Spleen (tissue), 11 donors: ENCODE measurements around the gene ZNF740. TPM values are rescaled to one million over a fixed set of nuclear protein-coding genes. Genes with fewer than 3 reads are reported as not detected.

Experiments
- DNase-seq: peaks from one replicate; pipeline ENCODE4 v3.0.0-alpha.2; 2020
- H3K27ac ChIP-seq, 8 donors: fragments of 200-600 bp; sonication (generic) in 7 of 8; 1 replicate in 4 of 8; 2 replicates in 4 of 8; pipeline versions ENCODE4 v1.5.0 to v1.8.0; 2016 to 2021; ENCODE audit warnings: inconsistent platforms in 4 of 8, mild to moderate bottlenecking in 4 of 8, moderate library complexity in 1 of 8
- H3K27me3 ChIP-seq, 7 donors: fragments of 200-600 bp; sonication (generic) in 6 of 7; replicated peaks in 1 of 7; 1 replicate in 4 of 7; 2 replicates in 3 of 7; pipeline versions ENCODE4 v1.5.0 to v1.8.0; 2016 to 2021; ENCODE audit warnings: inconsistent platforms in 3 of 7, mild to moderate bottlenecking in 1 of 7
- H3K36me3 ChIP-seq, 6 donors: fragments of 200-600 bp; sonication (generic) in 5 of 6; 1 replicate in 4 of 6; 2 replicates in 2 of 6; pipeline versions ENCODE4 v1.5.0 to v1.8.0; 2016 to 2021; ENCODE audit warnings: inconsistent platforms in 2 of 6
- H3K4me1 ChIP-seq, 6 donors: fragments of 200-600 bp; sonication (generic) in 5 of 6; 1 replicate in 3 of 6; 2 replicates in 3 of 6; pipeline versions ENCODE4 v1.5.0 to v1.8.0; 2016 to 2021; ENCODE audit warnings: inconsistent platforms in 3 of 6
- H3K4me3 ChIP-seq, 8 donors: fragments of 200-600 bp; sonication (generic) in 7 of 8; 1 replicate in 4 of 8; 2 replicates in 4 of 8; pipeline versions ENCODE4 v1.5.0 to v1.8.0; 2016 to 2021; ENCODE audit warnings: inconsistent platforms in 4 of 8, mild to moderate bottlenecking in 4 of 8, moderate library complexity in 2 of 8
- H3K9me3 ChIP-seq, 8 donors: fragments of 200-600 bp; sonication (generic) in 7 of 8; 1 replicate in 4 of 8; 2 replicates in 4 of 8; pipeline versions ENCODE4 v1.5.0 to v1.8.0; 2016 to 2021; ENCODE audit warnings: inconsistent platforms in 4 of 8
- CTCF ChIP-seq, 11 experiments: fragments of 200-600 bp in 7 of 11; fragments of 450-650 bp in 4 of 11; sonication (generic) in 4 of 11; IDR thresholded peaks in 8 of 11; conservative IDR thresholded peaks in 3 of 11; 1 replicate in 7 of 11; 2 replicates in 4 of 11; pipeline versions ENCODE4 v1.4.0 to v1.8.0; 2016 to 2021; ENCODE audit warnings: antibody characterized with exemption in 11 of 11, inconsistent platforms in 4 of 11, mild to moderate bottlenecking in 1 of 11
- POLR2A ChIP-seq, 3 donors: fragments of 450-650 bp; IDR thresholded peaks; one replicate each; pipeline ENCODE4 v1.5.1; 2017; ENCODE audit warnings: antibody characterized with exemption in 3 of 3, mild to moderate bottlenecking in 1 of 3
- POLR2AphosphoS5 ChIP-seq, 3 donors: sonication (generic); formaldehyde crosslinking; IDR thresholded peaks; one replicate each; pipeline ENCODE4 v1.5.1; 2017; ENCODE audit warnings: antibody characterized with exemption in 3 of 3
- WGBS, 5 donors: extraction: QIAGEN DNeasy Blood & Tissue Kit in 3 of 5; methylation state at CpG; one replicate each; pipeline versions ENCODE4 v1.1.5 to v1.1.7; 2013 to 2018; 5-methylcytosine and 5-hydroxymethylcytosine counted together
- intact Hi-C: fragments of 100-400 bp; cut with DNase I; formaldehyde crosslinking; loops from one replicate; pipeline ENCODE4 v1.15.0; 2023; ENCODE audit warnings: low total_unique reads
- polyA plus RNA-seq, 3 donors: library from polyadenylated mRNA; stranded (reverse); fragments of 200-250 nt; gene quantifications; one replicate each; pipeline ENCODE4 v1.2.1, GENCODE V29; 2013
- total RNA-seq, 7 donors: library from RNA; depleted of rRNA in 3 of 7; stranded (reverse); fragments of >200 nt in 3 of 7; fragmentation: NEBNext Ultra II Directional in 4 of 7; extraction: Animal tissue kit (Norgen Biotek cat#: 25700) in 4 of 7; gene quantifications; one replicate each; pipeline versions ENCODE4 v1.1.0 to v1.2.1, GENCODE V29; 2016 to 2021
- donor health status: healthy with polysubstance abuse.
- donor health status: DM: no; HTN: no; CAD: no; lungs with moderate emphysema.
- donor health status: DM: no; HTN: no; CAD: no.
- donor health status: Bipolar disorder and iron deficiency.
- donor health status: healthy.
- donor health status: DM: no; HTN: no; CAD: no.
- donor health status: DM: yes; HTN: yes; CAD: no.

ZNF740 gene
- total and polyA plus RNA-seq, 10 donors, result 5.6 to 66.1 (median 27.4) TPM

- H3K4me1 ChIP-seq, result peaks cover 6 to 57% (median 25%) of the 10 kb centered on the region in 6 donors
- TF ChIP-seq POLR2AphosphoS5 (IDR thresholded peaks at IDR 0.05) (peak in 1 of 3 donors; percentile 47), POLR2A (IDR thresholded peaks at IDR 0.05) (no peak)
- no peak for DNase-seq
- H3K36me3 ChIP-seq, result peaks cover 0 to 96% (median 45%) of the 10 kb centered on the region in 6 donors
- no peaks in the 10 kb centered on the region for H3K9me3 ChIP-seq
- no peak overlapping the region for H3K4me3 ChIP-seq
- intact Hi-C loops, result loop anchor here (5.0 kb wide), 1 partner anchor 36 kb away; no protein-coding TSS in a partner anchor
- WGBS, 5 donors, result 92 to 96% (median 93%) methylated on average over 9 of the region's 9 CpGs
- H3K27ac ChIP-seq, result no peak overlapping the region
- H3K27me3 ChIP-seq, result no peaks in the 10 kb centered on the region
Measured at GRCh38 chr12:53193040-53193439, 12.5 kb downstream of the ZNF740 start.

GRCh38 chr12:53193985-53194716 is 13.6 kb downstream of the ZNF740 start:
- Histone ChIP-seq H3K36me3 (peaks cover 0 to 84% (median 36%) of the 10 kb centered on the region in 6 donors), H3K27me3 (no peaks in the 10 kb centered on the region), H3K9me3 (no peaks in the 10 kb centered on the region), H3K4me3 (no peak overlapping the region), H3K27ac (no peak overlapping the region), H3K4me1 (peaks cover 17 to 60% (median 36%) of the 10 kb centered on the region in 6 donors)
- no peak for TF ChIP-seq CTCF (IDR thresholded peaks at IDR 0.05 in 8 of 11, conservative IDR thresholded peaks at IDR 0.05 in 3 of 11)
- TF ChIP-seq POLR2AphosphoS5 (IDR thresholded peaks at IDR 0.05), result peak in 1 of 3 donors; percentile 8
- TF ChIP-seq POLR2A (IDR thresholded peaks at IDR 0.05), result no peak
- intact Hi-C loops, result loop anchor here (5.0 kb wide), 1 partner anchor 37 kb away; no protein-coding TSS in a partner anchor
- DNase-seq, result no peak
- WGBS, 5 donors, result 82 to 86% (median 84%) methylated on average over 11 of the region's 11 CpGs

- Histone ChIP-seq H3K9me3 (no peaks in the 10 kb centered on the region), H3K4me3 (no peak overlapping the region)
- whole genome bisulfite sequencing, 5 donors, result 88 to 96% (median 89%) methylated on average over 1 of the region's 1 CpG
Measured at GRCh38 chr12:53194973-53195372, 14.5 kb downstream of the ZNF740 start.

More at GRCh38 chr12:53194973-53195372, 14.5 kb downstream of the ZNF740 start:
- no peak overlapping the region for H3K27ac ChIP-seq
- TF ChIP-seq POLR2A (IDR thresholded peaks at IDR 0.05) (no peak), CTCF (IDR thresholded peaks at IDR 0.05 in 8 of 11, conservative IDR thresholded peaks at IDR 0.05 in 3 of 11) (no peak), POLR2AphosphoS5 (IDR thresholded peaks at IDR 0.05) (no peak)
- H3K27me3 ChIP-seq, result no peaks in the 10 kb centered on the region
- DNase-seq, result no peak
- H3K4me1 ChIP-seq, result peaks cover 18 to 60% (median 43%) of the 10 kb centered on the region in 6 donors
- intact Hi-C loops, result loop anchor here (5.0 kb wide), 1 partner anchor 38 kb away; no protein-coding TSS in a partner anchor
- peaks cover 0 to 82% (median 36%) of the 10 kb centered on the region in 6 donors for H3K36me3 ChIP-seq
